Progenitor cell of endocrine pancreas (in vitro differentiated cells): ENCODE data around the gene ROR1. TPM values are rescaled to one million over a fixed set of nuclear protein-coding genes. Genes with fewer than 3 reads are reported as not detected.

Source experiments
- DNase-seq: peaks from one replicate; pipeline ENCODE4 v3.0.0; 2021; ENCODE audit warnings: low spot score; ENCODE audit not compliant: unreplicated experiment
- H3K27ac Mint-ChIP-seq: 2 replicates; pipeline ENCODE4 v1.8.0; 2021; ENCODE audit warnings: mild to moderate bottlenecking, moderate library complexity, mixed read lengths
- H3K27me3 Mint-ChIP-seq: 2 replicates; pipeline ENCODE4 v1.8.0; 2021; ENCODE audit warnings: mixed read lengths
- H3K36me3 Mint-ChIP-seq: 2 replicates; pipeline ENCODE4 v1.8.0; 2022; ENCODE audit warnings: mixed read lengths; ENCODE audit not compliant: insufficient read depth
- H3K4me1 Mint-ChIP-seq: 2 replicates; pipeline ENCODE4 v1.8.0; 2021; ENCODE audit warnings: low read depth, mixed read lengths
- H3K4me3 Mint-ChIP-seq: 2 replicates; pipeline ENCODE4 v1.8.0; 2021; ENCODE audit warnings: low read depth, mild to moderate bottlenecking, moderate library complexity, mixed read lengths
- H3K9me3 Mint-ChIP-seq: 2 replicates; pipeline ENCODE4 v1.8.0; 2021; ENCODE audit warnings: low read depth, mixed read lengths
- total RNA-seq: library from RNA; stranded (reverse); gene quantifications from 2 replicates; pipeline ENCODE4 v1.2.1, GENCODE V29; 2021
- TF ChIP-seq, protein P1 (sequence below): fragments of 200-600 bp; sonication (generic); IDR thresholded peaks from one replicate; pipeline ENCODE4 v1.5.0; 2021; ENCODE audit warnings: antibody characterized with exemption, mild to moderate bottlenecking; ENCODE audit not compliant: unreplicated experiment

The ROR1 gene
- total RNA-seq, 1 donor from 2014 or later = 63.8 TPM

DNA sequence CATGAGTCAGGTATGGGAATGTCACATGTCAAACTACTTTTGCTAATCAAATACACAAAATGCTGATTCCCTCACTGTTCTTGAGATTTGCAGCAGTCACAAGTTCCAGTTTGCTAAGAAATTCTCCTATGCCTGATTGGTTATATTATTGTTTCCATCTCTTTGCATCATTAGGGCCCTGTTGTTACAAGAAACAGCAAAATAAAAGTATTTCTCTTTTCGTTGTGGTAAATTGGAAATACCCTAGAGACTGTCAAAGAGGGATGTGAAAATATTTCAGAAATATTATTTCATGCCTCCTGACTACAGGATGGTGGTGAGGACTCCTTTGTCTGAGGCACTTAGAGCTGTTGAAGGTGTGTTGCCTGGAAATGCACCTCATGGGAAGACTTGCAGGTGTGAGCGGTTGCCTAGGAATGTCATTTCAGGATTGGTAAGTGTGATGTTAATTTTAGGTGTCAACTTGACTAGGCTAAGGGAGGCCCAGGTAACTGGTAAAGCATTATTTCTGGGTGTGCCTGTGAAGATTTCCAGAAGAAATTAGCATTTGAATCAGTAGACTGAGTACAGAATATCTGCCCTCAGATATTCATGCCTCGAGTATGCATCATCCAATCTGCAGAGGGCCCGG, 117.4 kb downstream of the ROR1 start:
- TF ChIP-seq, protein P1, sequence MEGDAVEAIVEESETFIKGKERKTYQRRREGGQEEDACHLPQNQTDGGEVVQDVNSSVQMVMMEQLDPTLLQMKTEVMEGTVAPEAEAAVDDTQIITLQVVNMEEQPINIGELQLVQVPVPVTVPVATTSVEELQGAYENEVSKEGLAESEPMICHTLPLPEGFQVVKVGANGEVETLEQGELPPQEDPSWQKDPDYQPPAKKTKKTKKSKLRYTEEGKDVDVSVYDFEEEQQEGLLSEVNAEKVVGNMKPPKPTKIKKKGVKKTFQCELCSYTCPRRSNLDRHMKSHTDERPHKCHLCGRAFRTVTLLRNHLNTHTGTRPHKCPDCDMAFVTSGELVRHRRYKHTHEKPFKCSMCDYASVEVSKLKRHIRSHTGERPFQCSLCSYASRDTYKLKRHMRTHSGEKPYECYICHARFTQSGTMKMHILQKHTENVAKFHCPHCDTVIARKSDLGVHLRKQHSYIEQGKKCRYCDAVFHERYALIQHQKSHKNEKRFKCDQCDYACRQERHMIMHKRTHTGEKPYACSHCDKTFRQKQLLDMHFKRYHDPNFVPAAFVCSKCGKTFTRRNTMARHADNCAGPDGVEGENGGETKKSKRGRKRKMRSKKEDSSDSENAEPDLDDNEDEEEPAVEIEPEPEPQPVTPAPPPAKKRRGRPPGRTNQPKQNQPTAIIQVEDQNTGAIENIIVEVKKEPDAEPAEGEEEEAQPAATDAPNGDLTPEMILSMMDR = no peak
- Mint-ChIP-seq H3K9me3 (peaks cover 6% of the 10 kb centered on the region), H3K27me3 (no peaks in the 10 kb centered on the region), H3K4me1 (peaks cover 2% of the 10 kb centered on the region), H3K36me3 (peaks cover 3% of the 10 kb centered on the region), H3K4me3 (no peak overlapping the region), H3K27ac (no peak overlapping the region)
- no peak for DNase-seq

DNA sequence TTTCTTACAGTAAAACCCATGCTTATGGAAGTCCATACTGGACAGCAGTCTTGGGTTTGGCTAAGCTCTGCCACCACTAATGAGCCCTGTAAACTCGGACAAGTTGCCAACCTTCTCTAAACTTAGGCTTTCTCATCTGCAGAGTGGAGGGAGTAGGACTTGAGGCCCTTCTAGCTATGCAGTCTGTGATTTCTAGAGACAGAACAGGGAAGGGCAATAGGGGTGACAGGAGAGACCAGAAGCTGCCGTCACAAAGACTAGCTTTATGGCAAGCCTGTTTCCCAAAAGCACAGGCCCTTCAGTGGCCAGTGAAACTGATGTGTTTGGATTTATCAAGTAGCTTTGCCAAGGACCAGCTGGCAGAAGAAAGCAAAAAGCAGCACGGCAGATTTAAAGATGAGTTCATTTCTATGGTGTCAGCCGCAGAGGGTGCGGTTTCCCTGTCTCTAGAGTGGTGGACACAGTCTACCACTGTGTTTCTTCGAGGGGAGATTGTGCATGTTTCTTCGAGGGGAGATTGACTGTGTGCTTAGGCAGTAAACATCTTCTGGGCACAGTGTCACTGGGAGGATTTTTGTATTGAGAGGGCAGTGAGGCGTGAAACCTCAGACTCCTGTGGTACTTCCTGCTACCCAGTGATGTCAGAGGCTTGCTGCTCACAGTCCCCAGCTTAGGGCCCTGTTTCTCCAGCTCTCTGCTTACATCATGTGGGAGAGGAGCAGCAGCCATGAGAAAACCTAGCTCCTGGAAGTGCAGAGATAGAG, 119.0 kb downstream of the ROR1 start:
- peaks cover 6% of the 10 kb centered on the region for H3K36me3 Mint-ChIP-seq
- H3K9me3 Mint-ChIP-seq = peaks cover 6% of the 10 kb centered on the region
- no peak overlapping the region for H3K27ac Mint-ChIP-seq
- no peaks in the 10 kb centered on the region for H3K27me3 Mint-ChIP-seq
- no peak for DNase-seq
- peaks cover 6% of the 10 kb centered on the region for H3K4me1 Mint-ChIP-seq
- no peak overlapping the region for H3K4me3 Mint-ChIP-seq
- TF ChIP-seq, protein P1 = no peak

DNA sequence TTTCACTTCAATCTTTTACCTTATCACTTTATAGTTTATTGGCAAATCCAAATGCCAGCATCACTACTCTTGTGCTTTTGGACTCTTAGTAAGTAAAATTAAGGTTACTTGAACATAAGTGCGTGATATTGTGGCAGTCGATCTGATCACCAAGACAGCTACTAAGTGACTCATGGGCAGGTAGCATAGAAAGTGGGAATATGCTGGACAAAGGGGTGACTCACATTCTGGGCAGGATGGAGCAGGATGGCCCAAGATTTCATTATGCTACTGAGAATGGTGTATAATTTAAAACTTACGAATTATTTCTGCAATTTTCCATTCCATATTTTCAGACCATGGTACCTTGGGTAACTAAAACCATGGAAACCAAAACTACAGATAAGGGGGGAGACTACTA, 120.2 kb downstream of the ROR1 start:
- Mint-ChIP-seq H3K27ac (no peak overlapping the region), H3K9me3 (peaks cover 6% of the 10 kb centered on the region), H3K4me1 (peaks cover 14% of the 10 kb centered on the region), H3K36me3 (peaks cover 6% of the 10 kb centered on the region), H3K4me3 (no peak overlapping the region), H3K27me3 (no peaks in the 10 kb centered on the region)
- TF ChIP-seq, protein P1 = no peak
- DNase-seq = no peak

DNA sequence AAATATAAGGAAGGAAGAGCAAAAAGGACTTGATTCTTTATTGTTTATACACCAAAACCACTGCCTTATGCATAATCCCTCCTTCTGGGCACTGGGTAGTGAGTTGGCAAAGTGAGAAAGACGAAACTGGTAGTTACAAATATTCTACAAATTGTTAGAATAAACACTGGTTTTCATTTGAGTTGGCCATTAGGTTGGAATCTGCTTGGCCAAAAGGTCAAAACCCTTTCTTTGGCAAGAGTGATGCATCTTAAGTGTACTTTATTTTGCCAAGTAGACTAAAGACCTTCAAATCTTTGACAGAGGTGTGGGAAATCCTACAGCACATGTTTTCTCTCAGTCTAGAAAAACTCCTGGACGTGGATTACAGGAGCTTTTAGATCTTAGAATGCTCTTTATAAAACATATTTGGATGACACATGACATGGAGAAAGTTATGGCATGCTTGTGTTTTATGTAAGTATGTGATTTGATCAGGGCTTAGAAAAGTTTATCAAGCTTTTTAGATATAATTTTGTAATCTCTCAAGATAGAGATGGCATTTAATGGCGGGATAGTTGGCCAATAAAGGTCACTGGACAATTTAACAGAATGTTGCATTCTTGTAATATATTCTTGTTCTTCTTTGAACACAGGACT, 120.9 kb downstream of the ROR1 start:
- H3K36me3 Mint-ChIP-seq = peaks cover 6% of the 10 kb centered on the region
- no peak overlapping the region for H3K4me3 Mint-ChIP-seq
- no peaks in the 10 kb centered on the region for H3K27me3 Mint-ChIP-seq
- TF ChIP-seq, protein P1 = no peak
- peaks cover 18% of the 10 kb centered on the region for H3K4me1 Mint-ChIP-seq
- H3K27ac Mint-ChIP-seq = no peak overlapping the region
- no peak for DNase-seq
- H3K9me3 Mint-ChIP-seq = peaks cover 6% of the 10 kb centered on the region

DNA sequence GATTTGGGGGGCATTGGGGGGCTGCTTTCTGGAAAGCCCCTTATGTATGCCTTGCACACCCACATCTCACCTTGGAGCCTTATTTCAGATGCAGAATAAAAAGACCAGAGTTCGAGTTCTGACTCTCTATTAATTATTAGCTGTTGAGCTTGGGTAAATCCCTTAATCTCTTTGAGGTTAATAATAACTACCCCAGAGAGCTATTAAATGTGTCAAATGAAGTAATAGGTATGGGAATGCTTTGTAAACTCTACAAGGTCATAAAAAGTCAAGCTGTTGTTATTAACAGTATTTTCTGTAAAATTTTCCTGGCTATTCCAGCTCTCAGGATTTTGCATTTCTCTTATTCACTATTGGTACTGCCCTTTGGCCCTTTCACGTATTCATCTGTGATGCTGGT, 122.9 kb downstream of the ROR1 start:
- TF ChIP-seq, protein P1 = no peak
- Mint-ChIP-seq H3K4me1 (peaks cover 26% of the 10 kb centered on the region), H3K9me3 (no peaks in the 10 kb centered on the region), H3K4me3 (no peak overlapping the region), H3K36me3 (peaks cover 3% of the 10 kb centered on the region), H3K27ac (no peak overlapping the region), H3K27me3 (no peaks in the 10 kb centered on the region)
- DNase-seq = no peak
